ENCODE results near the gene MBOAT2.

The MBOAT2 gene

GRCh38 chr2:9015998-9016397 is 12.5 kb upstream of the MBOAT2 start:
- no peak for DNase-seq

GRCh38 chr2:9013403-9013802 is 9.9 kb upstream of the MBOAT2 start:
- no peak for DNase-seq

GRCh38 chr2:9010866-9011265 is 7.4 kb upstream of the MBOAT2 start:
- DNase-seq = no peak

DNA sequence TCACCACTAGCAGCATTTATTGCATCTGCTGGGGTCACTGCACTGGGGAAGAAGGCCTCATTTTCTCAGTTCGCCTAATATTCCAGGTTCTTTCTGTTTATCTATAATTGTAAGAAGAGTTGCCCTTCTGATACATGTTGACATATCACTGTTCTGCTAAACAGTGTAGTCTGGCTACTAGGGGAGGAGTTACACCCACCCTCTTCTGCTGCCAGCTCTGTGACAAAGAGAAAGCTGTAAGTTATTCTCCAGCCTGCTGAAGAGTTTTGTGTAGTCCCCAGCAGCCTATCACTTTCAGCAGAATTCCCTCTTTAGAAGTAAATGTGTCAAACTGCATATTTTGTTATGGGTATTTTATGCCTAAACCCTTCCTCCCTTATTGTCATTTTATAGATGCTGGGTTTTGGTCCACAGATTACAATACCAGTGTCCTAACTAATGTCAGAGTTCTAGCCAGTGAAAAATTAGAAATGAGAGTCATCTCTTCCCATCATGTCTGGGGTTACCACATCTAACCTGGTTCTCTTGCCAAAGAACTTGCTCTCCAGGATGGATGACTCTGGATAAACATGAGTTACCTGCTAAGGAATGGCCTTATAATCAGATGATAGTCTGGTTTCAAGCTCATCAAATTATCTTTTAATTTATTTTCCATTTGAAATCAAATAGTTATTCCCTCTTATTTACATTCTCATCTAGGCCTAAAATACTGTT is 5.6 kb upstream of the MBOAT2 start:
- DNase-seq = no peak

- DNase-seq = no peak
Observed at GRCh38 chr2:9006368-9006767, 2.9 kb upstream of the MBOAT2 start.

GRCh38 chr2:9004338-9005204 is 1.1 kb upstream of the MBOAT2 start:
- DNase-seq = no peak

DNA sequence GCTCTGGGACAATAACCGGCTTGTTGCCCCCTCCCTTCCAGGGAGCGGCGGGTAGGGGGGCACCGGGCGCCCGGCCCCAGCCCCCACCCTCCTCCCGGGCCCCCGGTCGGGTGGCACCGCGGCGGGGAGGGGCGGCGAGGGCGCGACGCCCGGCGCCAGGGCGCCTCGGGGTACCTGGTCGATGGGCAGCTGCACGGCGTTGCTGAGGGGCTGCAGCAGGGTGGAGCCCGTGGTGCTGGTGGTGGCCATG is 193 bp downstream of the MBOAT2 start:
- DNase-seq = no peak

DNA sequence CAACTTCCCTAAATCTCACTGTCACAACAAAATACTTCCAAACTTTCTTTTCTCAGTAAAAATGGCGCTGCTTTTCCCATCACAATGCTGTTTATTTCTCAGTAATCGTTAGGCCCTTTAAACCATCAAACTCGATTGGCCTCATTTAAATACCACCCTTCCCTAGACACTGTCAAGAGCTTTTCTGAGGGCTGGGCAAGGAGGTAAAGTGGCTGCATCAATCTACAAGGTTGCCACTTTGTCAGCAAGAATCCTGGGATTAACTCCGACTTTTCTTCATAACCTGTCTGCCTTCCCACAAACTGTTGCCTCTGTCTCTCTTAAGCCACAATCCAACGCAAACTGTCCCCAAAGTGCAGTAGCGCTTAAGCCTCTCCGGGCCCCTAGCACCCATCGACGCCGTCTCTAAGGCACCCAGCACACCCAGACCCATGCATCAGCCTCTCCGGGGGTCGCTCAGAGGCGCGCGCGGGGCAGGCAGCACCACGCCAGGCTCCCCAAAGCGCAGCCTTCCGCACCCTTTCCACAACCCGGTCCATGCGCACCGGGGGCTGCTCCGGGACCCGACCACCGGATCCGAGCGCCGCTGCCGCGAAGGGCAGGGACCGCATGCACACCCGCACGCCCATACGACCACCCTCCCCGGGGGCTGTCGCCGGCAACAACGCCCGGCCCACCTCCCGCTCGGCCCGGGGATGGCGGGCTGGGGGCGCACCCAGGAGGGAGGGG is 683 bp downstream of the MBOAT2 start:
- DNase-seq = peak in 1 of 4 experiments; percentile 7

DNA sequence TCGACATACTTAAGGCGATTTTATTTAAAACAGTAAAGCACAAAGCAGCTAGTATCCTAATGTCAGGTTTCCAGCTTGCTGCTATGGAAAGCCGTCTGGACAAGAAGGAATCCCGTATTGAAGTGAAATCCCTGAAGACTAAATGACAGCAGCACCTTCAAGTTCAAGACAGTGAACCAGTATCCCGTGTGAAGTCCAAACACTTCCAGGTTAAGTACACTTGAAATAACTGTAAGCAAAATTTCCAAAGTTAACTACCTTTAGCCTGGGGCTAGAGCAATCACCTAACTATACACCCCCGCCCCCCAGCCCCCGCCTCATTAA is 1.2 kb downstream of the MBOAT2 start:
- no peak for DNase-seq

GRCh38 chr2:9001778-9002177 is 1.7 kb downstream of the MBOAT2 start:
- no peak for DNase-seq

DNA sequence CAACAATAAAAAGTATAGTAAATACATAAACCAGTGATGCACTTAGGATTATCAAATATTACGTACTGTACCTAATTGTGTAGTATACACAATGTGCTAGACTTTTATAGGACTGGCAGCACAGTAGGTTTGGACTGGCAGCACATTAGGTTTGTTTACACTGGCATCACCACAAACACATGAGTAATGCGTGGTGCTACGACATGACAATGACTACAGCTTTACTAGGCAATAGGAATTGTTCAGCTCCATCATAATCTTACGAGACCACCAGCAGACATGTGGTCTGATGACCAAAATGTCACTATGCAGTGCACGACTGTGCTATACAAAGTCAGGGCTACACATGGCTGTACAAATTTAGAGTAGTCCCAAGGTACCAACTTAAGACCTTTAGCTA is 2.3 kb downstream of the MBOAT2 start:
- DNase-seq = no peak

- no peak for DNase-seq
Observed at GRCh38 chr2:9000442-9000841, 3.0 kb downstream of the MBOAT2 start.

- DNase-seq = no peak
Observed at GRCh38 chr2:8999797-9000196, 3.7 kb downstream of the MBOAT2 start.

DNA sequence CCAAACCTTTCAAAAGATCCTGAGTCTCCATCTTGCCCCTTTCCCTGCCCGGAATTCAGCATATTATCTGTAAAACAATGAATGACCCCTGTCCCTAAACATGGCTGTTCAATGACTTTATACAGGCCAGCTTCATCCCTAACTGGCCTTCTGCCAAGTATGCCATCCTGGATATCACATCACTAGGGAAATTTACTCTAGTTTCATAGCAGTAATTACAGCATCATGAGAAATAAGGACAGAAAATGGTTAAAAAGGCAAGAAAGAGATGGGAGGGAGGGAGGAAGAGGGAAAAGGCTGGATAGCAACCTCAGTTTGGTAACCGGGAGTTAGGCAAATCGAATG is 4.4 kb downstream of the MBOAT2 start:
- no peak for DNase-seq

DNA sequence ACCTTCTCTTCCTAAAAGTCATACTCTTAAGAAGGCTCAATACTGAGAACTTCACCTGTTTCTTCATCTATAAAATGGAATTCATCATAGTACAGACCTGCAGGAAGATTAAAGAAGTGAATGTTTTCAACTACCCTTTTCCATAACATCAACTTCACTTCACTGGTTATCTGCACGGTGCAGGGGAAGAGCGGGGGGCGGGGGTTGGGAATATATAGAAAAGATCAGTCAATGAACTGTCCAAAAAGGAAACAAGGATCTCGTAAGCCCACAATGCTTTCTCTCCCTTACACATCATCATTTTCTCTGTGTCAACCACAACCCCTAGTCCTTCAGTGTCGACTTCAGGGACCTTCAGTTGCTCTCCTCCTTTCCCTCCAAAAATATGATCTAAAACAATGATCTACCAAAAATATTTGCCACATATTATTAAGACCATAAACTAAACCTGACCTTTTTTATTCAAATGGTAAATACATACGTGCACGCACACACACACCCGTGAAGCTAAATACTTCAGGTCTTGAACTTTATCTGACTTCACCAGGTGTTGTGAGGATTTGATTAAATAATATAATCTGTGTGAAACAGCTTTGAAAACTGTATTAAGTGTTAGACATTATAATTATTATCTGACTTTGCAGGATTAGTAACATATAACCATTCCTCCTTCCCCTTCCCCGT is 4.9 kb downstream of the MBOAT2 start:
- no peak for DNase-seq

DNA sequence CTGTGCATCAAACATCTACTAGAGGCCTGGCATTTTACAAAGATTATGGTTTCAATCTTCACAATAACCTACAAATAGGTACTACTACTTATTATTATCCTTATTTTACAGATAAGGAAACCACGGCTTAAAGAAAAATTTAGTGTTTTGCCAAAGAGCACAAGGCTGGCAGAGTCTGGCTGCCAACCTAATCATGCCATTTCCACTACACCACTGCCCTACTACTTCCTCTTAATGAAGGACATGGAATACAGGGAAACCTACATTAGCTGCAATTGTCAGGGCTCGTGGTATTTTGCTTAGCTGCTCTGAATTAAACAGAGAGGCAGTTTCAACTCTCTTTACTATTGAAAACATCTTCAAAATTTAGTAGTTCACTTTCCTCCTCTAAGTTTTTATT is 5.9 kb downstream of the MBOAT2 start:
- no peak for DNase-seq

GRCh38 chr2:8997108-8997507 is 6.4 kb downstream of the MBOAT2 start:
- DNase-seq = no peak

GRCh38 chr2:8996006-8996405 is 7.5 kb downstream of the MBOAT2 start:
- DNase-seq = no peak

- no peak for DNase-seq
Observed at GRCh38 chr2:8994386-8994785, 9.1 kb downstream of the MBOAT2 start.

DNA sequence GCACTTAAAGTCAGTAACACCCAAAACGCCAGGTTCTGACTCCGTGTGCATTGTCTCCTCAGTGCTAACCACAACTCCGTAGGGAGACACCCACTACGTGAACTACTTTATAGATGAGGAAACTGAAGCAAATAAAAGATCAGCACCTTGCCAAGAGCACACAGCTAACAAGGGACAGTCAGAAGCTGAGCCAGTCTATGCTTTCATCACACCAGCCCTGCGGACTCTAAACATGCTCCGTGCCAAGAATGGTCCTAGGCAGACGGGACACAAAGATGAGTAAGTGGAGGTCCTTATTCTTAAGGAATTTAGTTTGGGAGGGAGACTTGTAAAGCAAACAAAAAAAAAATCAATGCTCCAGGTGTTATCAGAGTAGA is 9.6 kb downstream of the MBOAT2 start:
- DNase-seq = no peak

DNA sequence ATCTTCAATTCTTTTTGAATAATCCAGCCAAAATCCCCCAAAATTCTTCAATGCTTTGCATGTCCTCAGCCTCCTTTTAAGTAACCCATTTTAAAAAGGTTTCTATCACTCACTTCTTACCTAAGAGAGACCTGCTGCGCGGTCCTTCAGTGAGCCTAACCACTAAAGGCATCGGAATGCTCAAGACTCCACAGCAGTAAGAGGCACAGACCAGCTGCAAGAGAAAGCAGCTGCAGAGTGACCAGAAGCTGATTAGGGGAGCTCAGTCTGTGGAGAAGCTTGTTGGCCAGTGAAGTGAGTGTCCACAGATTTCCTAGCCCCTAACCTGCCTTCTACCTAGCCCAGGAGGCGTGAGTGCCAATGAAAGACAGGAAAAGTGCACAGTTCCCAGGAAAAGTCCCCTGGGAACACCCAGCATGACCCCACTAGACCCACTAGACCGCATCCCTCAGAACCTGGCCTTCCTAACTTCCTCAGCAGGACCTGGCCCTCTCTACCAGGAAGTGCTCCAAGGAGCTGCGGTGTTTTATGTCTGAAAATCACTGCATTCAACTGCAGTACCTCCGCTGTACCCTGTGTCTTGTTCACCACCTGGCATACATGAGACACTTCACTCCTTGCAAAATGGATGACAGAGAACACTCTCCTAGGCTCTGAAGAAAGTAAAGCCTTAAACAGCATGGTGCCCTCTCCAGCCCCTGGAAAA is 10.1 kb downstream of the MBOAT2 start:
- no peak for DNase-seq

DNA sequence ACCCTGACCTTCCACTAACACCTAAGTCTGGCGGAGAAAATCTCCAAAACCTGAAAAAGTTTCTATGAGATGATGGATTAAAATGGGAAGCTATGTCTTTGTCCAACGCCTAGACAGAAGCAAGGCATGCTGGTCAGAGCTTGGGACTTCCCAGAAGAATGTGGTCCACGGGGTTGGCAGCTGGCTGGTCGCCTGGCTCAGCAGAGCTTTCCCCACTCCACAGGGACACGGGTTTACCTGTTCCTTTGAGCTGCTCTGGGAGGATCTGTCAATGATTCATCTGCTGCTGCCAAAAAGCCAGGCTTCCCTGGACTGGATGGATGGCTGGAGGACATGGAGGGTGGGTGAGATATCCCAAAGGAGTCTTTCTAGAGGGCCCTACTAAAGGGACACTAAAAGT is 10.8 kb downstream of the MBOAT2 start:
- DNase-seq = no peak

DNA sequence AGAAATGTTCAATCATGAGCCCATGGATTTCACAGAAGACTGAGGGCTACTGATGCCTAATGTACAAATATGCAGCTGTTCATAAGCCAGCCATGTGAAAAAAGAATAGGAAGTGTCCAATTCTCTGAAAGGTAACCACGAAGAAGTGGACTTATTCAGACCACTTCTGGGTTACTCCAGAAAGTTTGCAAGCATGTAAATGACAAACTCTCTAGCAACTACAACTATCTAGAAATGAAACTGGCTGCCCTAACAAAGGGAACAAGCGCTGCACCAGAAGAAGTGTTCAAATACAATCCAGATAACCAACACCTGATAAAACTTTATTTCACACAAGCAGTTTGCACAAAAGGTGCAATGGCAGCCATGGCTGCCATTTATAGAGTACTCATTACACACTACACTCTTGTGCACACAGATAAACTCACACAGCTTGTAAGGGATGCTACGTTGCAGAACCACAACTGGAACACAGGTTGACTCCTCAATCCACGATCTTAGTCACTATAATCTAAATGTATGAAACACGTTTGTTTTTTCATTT is 13.9 kb downstream of the MBOAT2 start:
- DNase-seq = no peak
